ENCODE results near the gene MAPKAPK3. TPM values are rescaled to one million over a fixed set of nuclear protein-coding genes. Genes with fewer than 3 reads are reported as not detected.
A peak's percentile ranks its signal among the peaks of the same experiment; 100 is the strongest.

MAPKAPK3 gene
- total and polyA plus RNA-seq, 12 donors = 40.6 to 101 (median 65.0) TPM

DNA sequence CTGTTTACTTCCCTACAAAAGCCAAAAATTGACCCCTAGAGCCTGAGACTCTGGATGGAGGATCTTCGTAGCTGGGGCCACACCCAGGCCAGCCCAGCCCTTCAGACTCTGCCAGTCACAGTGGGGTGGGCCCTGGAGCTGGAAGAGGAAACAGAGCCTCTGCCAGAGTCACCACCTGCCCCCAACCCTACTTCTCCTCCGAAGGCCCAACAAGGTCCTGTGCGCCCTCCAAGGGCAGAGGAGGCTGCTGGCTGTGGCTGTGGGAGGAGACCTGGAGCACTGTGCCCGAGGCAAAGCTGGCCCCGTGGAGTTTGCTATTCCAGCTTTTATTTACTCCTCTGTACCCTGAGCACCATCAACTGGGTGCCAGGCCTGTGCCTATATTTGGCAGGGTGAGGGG is 24.4 kb upstream of the MAPKAPK3 start:
- intact Hi-C loops (cut with DNase I) = no loop called here
- no peaks in the 10 kb centered on the region for H3K27me3 ChIP-seq
- TF ChIP-seq, protein P1, sequence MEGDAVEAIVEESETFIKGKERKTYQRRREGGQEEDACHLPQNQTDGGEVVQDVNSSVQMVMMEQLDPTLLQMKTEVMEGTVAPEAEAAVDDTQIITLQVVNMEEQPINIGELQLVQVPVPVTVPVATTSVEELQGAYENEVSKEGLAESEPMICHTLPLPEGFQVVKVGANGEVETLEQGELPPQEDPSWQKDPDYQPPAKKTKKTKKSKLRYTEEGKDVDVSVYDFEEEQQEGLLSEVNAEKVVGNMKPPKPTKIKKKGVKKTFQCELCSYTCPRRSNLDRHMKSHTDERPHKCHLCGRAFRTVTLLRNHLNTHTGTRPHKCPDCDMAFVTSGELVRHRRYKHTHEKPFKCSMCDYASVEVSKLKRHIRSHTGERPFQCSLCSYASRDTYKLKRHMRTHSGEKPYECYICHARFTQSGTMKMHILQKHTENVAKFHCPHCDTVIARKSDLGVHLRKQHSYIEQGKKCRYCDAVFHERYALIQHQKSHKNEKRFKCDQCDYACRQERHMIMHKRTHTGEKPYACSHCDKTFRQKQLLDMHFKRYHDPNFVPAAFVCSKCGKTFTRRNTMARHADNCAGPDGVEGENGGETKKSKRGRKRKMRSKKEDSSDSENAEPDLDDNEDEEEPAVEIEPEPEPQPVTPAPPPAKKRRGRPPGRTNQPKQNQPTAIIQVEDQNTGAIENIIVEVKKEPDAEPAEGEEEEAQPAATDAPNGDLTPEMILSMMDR (IDR thresholded peaks at IDR 0.05) = no peak
- no peak for TF ChIP-seq POLR2A (IDR thresholded peaks at IDR 0.05)
- DNase-seq = no peak
- H3K9me3 ChIP-seq (replicated peaks in 1 of 3) = no peaks in the 10 kb centered on the region
- peaks cover 0 to 3% of the 10 kb centered on the region in 2 donors for H3K4me1 ChIP-seq (replicated peaks in 1 of 2)
- no peak overlapping the region for H3K4me3 ChIP-seq
- H3K36me3 ChIP-seq (replicated peaks in 1 of 2) = no peaks in the 10 kb centered on the region
- no peak overlapping the region for H3K27ac ChIP-seq
- WGBS, 4 donors = 39 to 60% (median 55%) methylated on average over 1 to 5 of the region's 5 CpGs

DNA sequence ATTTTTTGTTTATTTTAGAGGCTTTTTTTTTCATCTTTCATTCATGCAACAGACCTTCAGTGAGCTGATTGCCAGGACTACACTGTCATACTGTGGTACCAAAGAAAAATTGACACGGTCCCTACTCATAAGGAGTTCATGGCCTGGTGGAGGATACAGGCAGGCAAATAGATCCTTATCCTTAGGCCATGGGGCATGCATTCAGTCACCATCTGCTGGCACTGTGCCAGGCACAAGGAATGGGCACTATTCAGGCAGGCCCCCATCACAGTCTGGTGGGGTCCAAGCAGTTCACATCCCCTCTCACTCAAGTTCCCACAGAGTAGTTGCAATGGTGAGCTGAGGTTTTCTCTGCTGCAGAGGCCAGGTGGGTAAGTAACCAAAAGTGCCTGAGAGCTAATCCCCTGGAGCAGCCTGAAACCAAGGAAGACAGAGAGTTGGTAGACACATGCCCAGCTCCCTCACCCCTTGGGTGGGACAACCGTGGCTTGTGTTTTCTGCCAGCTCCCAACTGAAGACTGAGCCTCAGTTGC is 22.6 kb upstream of the MAPKAPK3 start:
- Histone ChIP-seq H3K4me1 (replicated peaks in 1 of 2) (peaks cover 0 to 5% of the 10 kb centered on the region in 2 donors), H3K27ac (no peak overlapping the region), H3K36me3 (replicated peaks in 1 of 2) (no peaks in the 10 kb centered on the region), H3K27me3 (no peaks in the 10 kb centered on the region), H3K4me3 (no peak overlapping the region), H3K9me3 (replicated peaks in 1 of 3) (no peaks in the 10 kb centered on the region)
- WGBS, 4 donors = 22 to 48% (median 30%) methylated on average over 2 of the region's 2 CpGs
- TF ChIP-seq, protein P1 (IDR thresholded peaks at IDR 0.05) = no peak
- no peak for TF ChIP-seq POLR2A (IDR thresholded peaks at IDR 0.05)
- DNase-seq = no peak
- intact Hi-C loops (cut with DNase I) = no loop called here

DNA sequence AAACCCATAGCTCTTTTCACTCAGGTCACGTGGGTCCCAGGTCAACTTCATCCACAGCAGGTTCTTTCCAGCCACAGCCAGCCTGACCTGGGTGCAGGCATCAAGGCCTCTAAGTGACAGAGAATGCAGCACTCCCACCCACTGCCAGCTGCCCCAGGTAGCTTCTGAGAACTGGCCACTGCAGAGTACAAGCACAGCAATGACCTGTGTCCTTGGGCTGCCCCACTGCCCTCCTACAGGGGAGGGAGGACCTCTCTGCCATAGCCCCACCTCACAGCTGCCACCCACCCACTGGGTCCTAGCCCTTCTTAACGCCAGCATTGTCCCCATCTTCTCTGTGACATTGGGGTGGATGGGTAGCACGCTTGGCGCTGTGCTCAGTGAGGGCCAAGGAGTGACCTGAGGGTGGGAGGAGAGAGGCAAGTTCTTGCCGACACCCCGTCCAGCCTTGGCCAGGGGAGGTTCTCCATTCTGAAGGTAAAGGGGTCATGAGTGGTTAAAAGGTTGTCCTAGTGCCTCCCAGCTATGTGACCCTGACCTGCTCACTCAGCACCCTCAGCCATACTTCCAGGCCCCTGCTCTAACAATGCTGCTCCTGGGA is 17.7 kb upstream of the MAPKAPK3 start:
- intact Hi-C loops (cut with DNase I) = no loop called here
- peaks cover 31 to 34% of the 10 kb centered on the region in 2 donors for H3K4me1 ChIP-seq (replicated peaks in 1 of 2)
- 70 to 90% (median 84%) methylated on average over 4 to 6 of the region's 6 CpGs for WGBS, 4 donors
- no peaks in the 10 kb centered on the region for H3K36me3 ChIP-seq (replicated peaks in 1 of 2)
- no peak overlapping the region for H3K4me3 ChIP-seq
- DNase-seq = peak in 1 of 7 donors; percentile 35
- TF ChIP-seq POLR2A (IDR thresholded peaks at IDR 0.05) = no peak
- TF ChIP-seq, protein P1 (IDR thresholded peaks at IDR 0.05) = no peak
- peak overlapping the region in 1 of 5 donors; percentile 10 for H3K27ac ChIP-seq
- no peaks in the 10 kb centered on the region for H3K27me3 ChIP-seq
- H3K9me3 ChIP-seq (replicated peaks in 1 of 3) = no peaks in the 10 kb centered on the region

DNA sequence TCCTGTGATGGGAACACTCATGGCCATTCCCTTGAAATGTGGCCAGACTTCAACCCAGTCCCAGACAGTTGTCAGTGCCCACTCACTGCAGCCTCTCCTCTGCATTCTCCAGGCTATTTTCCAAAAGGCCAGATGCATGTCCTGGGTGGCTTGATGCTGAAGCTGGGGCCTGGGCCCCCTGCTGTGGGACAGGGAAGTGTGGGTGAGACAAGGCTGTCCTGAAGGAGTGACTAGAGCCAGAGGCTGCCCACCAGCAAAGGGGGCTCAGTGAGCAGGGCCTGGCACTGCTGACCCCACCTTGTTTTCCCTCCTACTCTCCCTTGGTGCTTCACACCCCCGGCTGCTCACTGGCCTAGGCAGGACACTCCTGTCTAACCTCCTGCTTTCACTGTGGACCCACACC is 17.2 kb upstream of the MAPKAPK3 start:
- Histone ChIP-seq H3K4me3 (no peak overlapping the region), H3K27me3 (no peaks in the 10 kb centered on the region), H3K9me3 (replicated peaks in 1 of 3) (no peaks in the 10 kb centered on the region), H3K4me1 (replicated peaks in 1 of 2) (peaks cover 31 to 34% of the 10 kb centered on the region in 2 donors), H3K36me3 (replicated peaks in 1 of 2) (no peaks in the 10 kb centered on the region), H3K27ac (peak overlapping the region in 1 of 5 donors; percentile 10)
- peak in 2 of 7 donors; percentile 10 to 14 for DNase-seq
- intact Hi-C loops (cut with DNase I) = no loop called here
- WGBS, 4 donors = 82 to 95% (median 89%) methylated on average over 1 of the region's 1 CpG
- no peak for TF ChIP-seq POLR2A (IDR thresholded peaks at IDR 0.05)
- TF ChIP-seq, protein P1 (IDR thresholded peaks at IDR 0.05) = no peak
